Lower lobe of right lung (tissue), 2 donors: Measurements from ENCODE around the gene HTR3B. TPM values are rescaled to one million over a fixed set of nuclear protein-coding genes. Genes with fewer than 3 reads are reported as not detected.
"Not testable (repeated sequence)": the region's sequence is repeated elsewhere in the genome, so short reads cannot be mapped to it uniquely, and the experiment has no call there.

Experiments used
- ATAC-seq, 2 donors: fragments of 200-7000 bp; cut with Tn5 transposase; one replicate each; pipeline ENCODE4 v1.9.1; 2020 to 2022; ENCODE audit warnings: mild to moderate bottlenecking in 2 of 2, moderate library complexity in 2 of 2
- DNase-seq: peaks from one replicate; pipeline ENCODE4 v3.0.0-alpha.2; 2020
- H3K27ac ChIP-seq: fragments of 200-600 bp; one replicate; pipeline ENCODE4 v1.8.0; 2022
- H3K27me3 ChIP-seq: fragments of 200-600 bp; one replicate; pipeline ENCODE4 v1.8.0; 2022; ENCODE audit warnings: low read depth
- H3K36me3 ChIP-seq: fragments of 200-600 bp; one replicate; pipeline ENCODE4 v1.8.0; 2022; ENCODE audit warnings: mild to moderate bottlenecking
- H3K4me1 ChIP-seq: fragments of 200-600 bp; one replicate; pipeline ENCODE4 v1.8.0; 2022
- H3K4me3 ChIP-seq: fragments of 200-600 bp; one replicate; pipeline ENCODE4 v1.8.0; 2022; ENCODE audit warnings: mild to moderate bottlenecking
- H3K9me3 ChIP-seq: fragments of 200-600 bp; one replicate; pipeline ENCODE4 v1.8.0; 2022
- CTCF ChIP-seq: fragments of 200-600 bp; IDR thresholded peaks from one replicate; pipeline ENCODE4 v1.8.0; 2022; ENCODE audit warnings: antibody characterized with exemption, mild to moderate bottlenecking
- intact Hi-C: fragments of 100-400 bp; cut with DNase I; formaldehyde crosslinking; loops from one replicate; pipeline ENCODE4 v1.11.0; 2022
- total RNA-seq: library from RNA; stranded (reverse); fragmentation: NEBNext Ultra II Directional; extraction: Animal tissue kit (Norgen Biotek cat#: 25700); gene quantifications from one replicate; pipeline ENCODE4 v1.2.1, GENCODE V29; 2021
- donor health status: DM: no; HTN: yes; CAD: no; lungs with severe emphysema.

The HTR3B gene
- total RNA-seq, 1 donor from 2014 or later: not detected

DNA sequence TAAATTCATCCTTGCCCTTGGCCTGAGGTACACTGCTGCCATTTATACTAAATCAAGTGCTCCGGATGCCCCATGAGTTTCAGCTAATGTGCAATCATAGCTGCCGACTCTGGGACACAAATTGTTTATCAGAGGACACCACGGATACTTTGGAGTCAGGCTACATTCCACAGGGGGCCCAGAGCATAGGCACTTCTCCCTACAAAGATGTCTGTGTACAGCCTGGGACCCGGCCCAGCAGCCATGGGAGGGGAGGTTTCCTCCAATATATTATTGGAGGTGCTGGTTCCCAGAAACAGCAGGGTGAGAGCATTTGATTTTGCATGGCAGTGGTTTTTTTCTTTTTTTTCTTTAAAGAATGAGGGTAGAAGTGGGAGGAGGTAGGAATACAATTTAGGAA is 31.3 kb downstream of the HTR3B start:
- Histone ChIP-seq H3K4me3 (no peak overlapping the region), H3K4me1 (no peaks in the 10 kb centered on the region), H3K36me3 (no peaks in the 10 kb centered on the region), H3K27ac (no peak overlapping the region), H3K27me3 (peaks cover 2% of the 10 kb centered on the region), H3K9me3 (no peaks in the 10 kb centered on the region)
- intact Hi-C loops: no loop called here
- ATAC-seq (no peak), DNase-seq (no peak)
- no peak for TF ChIP-seq CTCF

DNA sequence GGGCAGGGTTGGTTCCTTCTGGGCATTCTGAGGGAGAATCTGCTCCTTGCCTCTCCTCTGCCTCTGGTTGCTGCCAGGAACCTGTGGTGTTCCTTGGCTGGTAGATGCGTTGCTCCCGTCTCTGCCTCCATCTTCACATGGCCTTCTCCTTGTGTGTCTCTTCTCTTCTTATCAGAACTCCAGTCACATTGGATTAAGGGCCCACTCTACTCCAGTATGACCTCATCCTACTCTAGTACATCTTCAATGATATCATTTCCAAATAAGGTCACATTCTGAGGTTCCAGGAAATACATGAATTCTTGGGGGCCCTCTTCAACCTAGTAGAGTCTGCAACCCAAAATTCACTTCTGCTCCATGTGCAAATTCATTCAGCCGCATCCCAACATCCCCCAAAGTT is 33.3 kb downstream of the HTR3B start:
- intact Hi-C loops: no loop called here
- DNase-seq: no peak
- no peaks in the 10 kb centered on the region for H3K4me1 ChIP-seq
- no peaks in the 10 kb centered on the region for H3K36me3 ChIP-seq
- TF ChIP-seq CTCF: no peak
- peaks cover 2% of the 10 kb centered on the region for H3K27me3 ChIP-seq
- ATAC-seq: no peak
- H3K27ac ChIP-seq: no peak overlapping the region
- H3K9me3 ChIP-seq: no peaks in the 10 kb centered on the region
- H3K4me3 ChIP-seq: no peak overlapping the region

DNA sequence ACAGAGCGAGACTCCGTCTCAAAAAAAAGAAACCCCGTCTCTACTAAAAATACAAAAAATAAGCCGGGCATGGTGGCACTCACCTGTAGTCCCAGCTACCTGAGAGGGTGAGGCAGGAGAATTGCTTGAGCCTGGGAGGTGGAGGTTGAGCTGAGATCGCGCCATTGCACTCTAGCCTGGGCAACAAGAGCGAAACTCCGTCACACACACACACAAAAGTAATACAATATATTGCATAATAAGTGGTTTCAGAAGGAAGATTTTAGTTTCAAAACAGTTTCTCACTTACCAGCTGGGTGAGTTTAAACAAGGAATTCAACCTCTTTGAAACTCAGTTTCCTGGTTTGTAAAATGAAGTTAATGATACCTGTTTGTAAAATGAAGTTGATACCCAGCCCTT is 37.7 kb downstream of the HTR3B start:
- H3K36me3 ChIP-seq: no peaks in the 10 kb centered on the region

GRCh38 chr11:113946162-113946561 is 41.6 kb downstream of the HTR3B start:
- H3K4me1 ChIP-seq, H3K36me3 ChIP-seq, H3K27ac ChIP-seq, ATAC-seq, H3K4me3 ChIP-seq, intact Hi-C loops, H3K9me3 ChIP-seq, H3K27me3 ChIP-seq, DNase-seq: not testable (repeated sequence)

More for the DNA sequence above, 37.7 kb downstream of the HTR3B start:
- ATAC-seq (no peak), DNase-seq (no peak)
- intact Hi-C loops: no loop called here
- Histone ChIP-seq H3K27me3 (peaks cover 4% of the 10 kb centered on the region), H3K27ac (no peak overlapping the region), H3K9me3 (no peaks in the 10 kb centered on the region), H3K4me1 (no peaks in the 10 kb centered on the region), H3K4me3 (no peak overlapping the region)
- no peak for TF ChIP-seq CTCF

DNA sequence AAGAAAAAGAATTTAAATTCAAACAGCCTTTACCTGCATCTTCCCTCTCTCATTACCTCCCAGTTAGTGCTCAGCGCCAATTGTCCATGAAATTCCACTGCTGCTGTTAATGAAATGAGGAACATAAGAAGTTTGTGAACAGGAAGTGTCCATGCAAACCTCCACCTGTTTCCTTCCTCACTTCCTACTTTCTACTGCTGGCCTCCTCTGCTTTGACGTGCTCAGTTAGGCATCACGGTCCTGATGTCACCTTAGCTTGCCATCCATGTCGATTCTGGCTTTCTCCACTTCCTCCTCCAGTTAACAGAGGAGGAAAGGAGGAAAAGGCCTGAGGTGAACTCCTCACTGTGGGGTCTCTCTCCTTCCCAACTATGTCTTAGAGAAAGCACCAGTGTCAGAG is 43.4 kb downstream of the HTR3B start:
- TF ChIP-seq CTCF: no peak
- H3K4me1 ChIP-seq: no peaks in the 10 kb centered on the region
- H3K36me3 ChIP-seq: no peaks in the 10 kb centered on the region
- peaks cover 4% of the 10 kb centered on the region for H3K27me3 ChIP-seq
- no peaks in the 10 kb centered on the region for H3K9me3 ChIP-seq
- no peak overlapping the region for H3K27ac ChIP-seq
- no peak overlapping the region for H3K4me3 ChIP-seq
- DNase-seq: no peak
- no peak for ATAC-seq
- intact Hi-C loops: no loop called here

- no peaks in the 10 kb centered on the region for H3K4me1 ChIP-seq
- H3K36me3 ChIP-seq: no peaks in the 10 kb centered on the region
- TF ChIP-seq CTCF: no peak
- no peaks in the 10 kb centered on the region for H3K9me3 ChIP-seq
- H3K4me3 ChIP-seq: no peak overlapping the region
- H3K27ac ChIP-seq: no peak overlapping the region
- peaks cover 6% of the 10 kb centered on the region for H3K27me3 ChIP-seq
- DNase-seq (no peak), ATAC-seq (no peak)
- intact Hi-C loops: no loop called here
Observed at GRCh38 chr11:113949891-113950290, 45.3 kb downstream of the HTR3B start.
